Right ventricle myocardium superior (tissue), 1 donor: ENCODE measurements around the gene STXBP5L. TPM values are rescaled to one million over a fixed set of nuclear protein-coding genes. Genes with fewer than 3 reads are reported as not detected.
"Not testable (repeated sequence)": the region's sequence is repeated elsewhere in the genome, so short reads cannot be mapped to it uniquely, and the experiment has no call there.

Experiments
- ATAC-seq: fragments of 200-7000 bp; cut with Tn5 transposase; one replicate; pipeline ENCODE4 v1.9.1; 2020; ENCODE audit warnings: mild to moderate bottlenecking; ENCODE audit not compliant: poor library complexity
- DNase-seq: peaks from one replicate; pipeline ENCODE4 v3.0.0-alpha.2; 2020
- intact Hi-C: fragments of 100-400 bp; cut with DNase I; formaldehyde crosslinking; loops from one replicate; pipeline ENCODE4 v1.11.2; 2022
- long read RNA-seq: library from polyadenylated mRNA; unstranded; transcript quantifications from one replicate; pipeline ENCODE4 v2.0.0, GENCODE V29; 2021
- total RNA-seq: library from RNA; stranded (reverse); fragmentation: NEBNext Ultra II Directional; extraction: Animal tissue kit (Norgen Biotek cat#: 25700); gene quantifications from one replicate; pipeline ENCODE4 v1.2.1, GENCODE V29; 2021
- donor health status: DM: no; HTN: yes; CAD: no; lungs with severe emphysema.

STXBP5L gene
- not detected for total RNA-seq
- long read RNA-seq: 0 reads

GRCh38 chr3:120908030-120908794 is at the start of gene STXBP5L:
Gene STXBP5L, plus strand, starts transcription at chr3:120908205. Its CDS starts 1,374 bp downstream, at chr3:120909579.
- intact Hi-C loops: no loop called here
- peak; percentile 93 for ATAC-seq
- DNase-seq: peak; percentile 64

GRCh38 chr3:120858521-120858920 is 49.5 kb upstream of the STXBP5L start:
- intact Hi-C loops: no loop called here
- DNase-seq: no peak
- ATAC-seq: no peak

- no peak for ATAC-seq
- DNase-seq: no peak
- intact Hi-C loops: no loop called here
Measured at GRCh38 chr3:120864541-120864940, 43.5 kb upstream of the STXBP5L start.

- no peak for ATAC-seq
Measured at GRCh38 chr3:120875507-120875906, 32.5 kb upstream of the STXBP5L start.

GRCh38 chr3:120875989-120876388 is 32.0 kb upstream of the STXBP5L start:
- ATAC-seq (no peak), DNase-seq (no peak)
- intact Hi-C loops: no loop called here

More at GRCh38 chr3:120875507-120875906, 32.5 kb upstream of the STXBP5L start:
- no peak for DNase-seq
- intact Hi-C loops: no loop called here

- intact Hi-C loops: no loop called here
- ATAC-seq: no peak
- no peak for DNase-seq
Measured at GRCh38 chr3:120879411-120879810, 28.6 kb upstream of the STXBP5L start.

- no peak for DNase-seq
- intact Hi-C loops: no loop called here
- ATAC-seq: no peak
Measured at GRCh38 chr3:120892921-120893320, 15.1 kb upstream of the STXBP5L start.

- DNase-seq: no peak
- intact Hi-C loops: no loop called here
- ATAC-seq: no peak
Measured at GRCh38 chr3:120894316-120895057, 13.5 kb upstream of the STXBP5L start.

GRCh38 chr3:120901716-120902115 is 6.3 kb upstream of the STXBP5L start:
- intact Hi-C loops, DNase-seq, ATAC-seq: not testable (repeated sequence)

- ATAC-seq: no peak
- DNase-seq: no peak
- intact Hi-C loops: no loop called here
Measured at GRCh38 chr3:120903221-120903620, 4.8 kb upstream of the STXBP5L start.

- DNase-seq: no peak
- no peak for ATAC-seq
- intact Hi-C loops: no loop called here
Measured at GRCh38 chr3:120907659-120908029, 361 bp upstream of the STXBP5L start.

GRCh38 chr3:120908795-120909601 is 993 bp downstream of the STXBP5L start:
- DNase-seq (no peak), ATAC-seq (no peak)
- intact Hi-C loops: no loop called here

- ATAC-seq: no peak
- no peak for DNase-seq
- intact Hi-C loops: no loop called here
Measured at GRCh38 chr3:120909602-120909878, 1.5 kb downstream of the STXBP5L start.

- ATAC-seq: no peak
- intact Hi-C loops: no loop called here
- no peak for DNase-seq
Measured at GRCh38 chr3:120926146-120926545, 18.1 kb downstream of the STXBP5L start.

GRCh38 chr3:120928991-120929390 is 21.0 kb downstream of the STXBP5L start:
- ATAC-seq (no peak), DNase-seq (no peak)
- intact Hi-C loops: no loop called here

- intact Hi-C loops: no loop called here
- ATAC-seq (no peak), DNase-seq (no peak)
Measured at GRCh38 chr3:120931593-120931992, 23.6 kb downstream of the STXBP5L start.

GRCh38 chr3:120956143-120956542 is 48.1 kb downstream of the STXBP5L start:
- no peak for ATAC-seq
- intact Hi-C loops: no loop called here
- DNase-seq: no peak

- ATAC-seq (no peak), DNase-seq (no peak)
- intact Hi-C loops: no loop called here
Measured at GRCh38 chr3:120982608-120983320, 74.8 kb downstream of the STXBP5L start.

GRCh38 chr3:120983321-120983665 is 75.3 kb downstream of the STXBP5L start:
- no peak for ATAC-seq
- DNase-seq: no peak
- intact Hi-C loops: no loop called here
